HG03045 (cell line): Measurements from ENCODE around the gene RSRC1.
"Not testable (repeated sequence)": the region's sequence is repeated elsewhere in the genome, so short reads cannot be mapped to it uniquely, and the experiment has no call there.

Experiments
- ATAC-seq: cut with Tn5 transposase; IDR thresholded peaks from one replicate; pipeline ENCODE4 v1.9.1; 2021; ENCODE audit warnings: mild to moderate bottlenecking, moderate library complexity; ENCODE audit not compliant: unreplicated experiment

RSRC1 gene

GRCh38 chr3:158384019-158384418 lies 274.1 kb downstream of the RSRC1 start:
- no peak for ATAC-seq

GRCh38 chr3:158395421-158395820 lies 285.5 kb downstream of the RSRC1 start:
- ATAC-seq: no peak

- no peak for ATAC-seq
Measured at GRCh38 chr3:158402590-158402989, 292.7 kb downstream of the RSRC1 start.

- ATAC-seq: no peak
Measured at GRCh38 chr3:158403013-158403412, 293.1 kb downstream of the RSRC1 start.

- no peak for ATAC-seq
Measured at GRCh38 chr3:158404131-158404718, 294.3 kb downstream of the RSRC1 start.

- no peak for ATAC-seq
Measured at GRCh38 chr3:158405507-158405906, 295.6 kb downstream of the RSRC1 start.

GRCh38 chr3:158407844-158408517 lies 298.1 kb downstream of the RSRC1 start:
- no peak for ATAC-seq

GRCh38 chr3:158408518-158408897 lies 298.6 kb downstream of the RSRC1 start:
- not testable (repeated sequence) for ATAC-seq

- ATAC-seq: no peak
Measured at GRCh38 chr3:158418035-158418434, 308.1 kb downstream of the RSRC1 start.

- ATAC-seq: no peak
Measured at GRCh38 chr3:158419820-158420653, 310.1 kb downstream of the RSRC1 start.

- ATAC-seq: peak; percentile 98
Measured at GRCh38 chr3:158420654-158421396, 310.9 kb downstream of the RSRC1 start.

- no peak for ATAC-seq
Measured at GRCh38 chr3:158430448-158430847, 320.6 kb downstream of the RSRC1 start.

GRCh38 chr3:158430968-158431367 lies 321.1 kb downstream of the RSRC1 start:
- ATAC-seq: no peak

- no peak for ATAC-seq
Measured at GRCh38 chr3:158431829-158432228, 321.9 kb downstream of the RSRC1 start.

GRCh38 chr3:158434412-158435038 lies 324.6 kb downstream of the RSRC1 start:
- peak; percentile 82 for ATAC-seq

GRCh38 chr3:158443632-158444031 lies 333.7 kb downstream of the RSRC1 start:
- peak; percentile 94 for ATAC-seq

- no peak for ATAC-seq
Measured at GRCh38 chr3:158447408-158447807, 337.5 kb downstream of the RSRC1 start.

GRCh38 chr3:158451405-158452055 lies 341.6 kb downstream of the RSRC1 start:
- ATAC-seq: no peak

- ATAC-seq: no peak
Measured at GRCh38 chr3:158452334-158452733, 342.4 kb downstream of the RSRC1 start.

GRCh38 chr3:158453004-158453403 lies 343.1 kb downstream of the RSRC1 start:
- no peak for ATAC-seq
